IPS-18c (cell line): ENCODE measurements around the gene MYH8.

Experiments
- H3K4me3 ChIP-seq: 2 replicates; pipeline ENCODE4 v1.7.0; 2013; ENCODE audit warnings: low read depth, mild to moderate bottlenecking, low read length, moderate library complexity; ENCODE audit not compliant: insufficient read depth
- H3K9me3 ChIP-seq: one replicate; pipeline ENCODE4 v1.6.1; 2013; ENCODE audit warnings: mild to moderate bottlenecking, low read length, moderate library complexity; ENCODE audit not compliant: control insufficient read depth, insufficient read depth

MYH8 gene

DNA sequence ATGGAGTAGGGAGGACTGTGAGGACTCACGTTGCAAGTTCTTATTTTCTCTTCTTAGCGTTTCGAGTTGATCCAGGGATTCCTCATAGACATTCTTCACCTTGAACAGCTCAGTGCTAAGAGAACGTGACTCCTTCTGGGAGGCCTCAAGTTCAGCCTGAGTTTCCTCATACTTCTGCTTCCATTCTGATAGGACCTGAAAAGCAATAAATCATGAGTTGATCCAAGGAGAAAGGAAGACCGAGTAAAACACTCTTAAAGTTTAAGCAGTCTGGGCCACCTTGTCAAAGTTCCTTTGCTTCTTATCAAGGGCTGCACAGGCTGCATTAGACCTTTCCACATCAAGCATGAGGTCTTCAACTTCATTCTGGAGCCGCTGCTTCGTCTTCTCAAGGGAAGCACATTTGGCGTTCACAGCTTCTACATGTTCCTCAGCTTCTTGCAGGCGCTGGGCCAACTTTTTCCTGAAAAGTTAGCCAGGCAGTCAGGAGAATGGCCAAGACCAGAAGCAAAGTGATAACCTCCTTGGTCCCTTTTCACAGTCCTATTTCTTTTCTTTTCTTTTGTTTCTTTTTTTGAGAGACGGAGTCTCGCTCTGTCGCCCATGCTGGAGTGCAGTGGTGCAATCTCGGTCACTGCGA is 25.1 kb downstream of the MYH8 start:
- no peak overlapping the region for H3K4me3 ChIP-seq
- H3K9me3 ChIP-seq, result no peaks in the 10 kb centered on the region

DNA sequence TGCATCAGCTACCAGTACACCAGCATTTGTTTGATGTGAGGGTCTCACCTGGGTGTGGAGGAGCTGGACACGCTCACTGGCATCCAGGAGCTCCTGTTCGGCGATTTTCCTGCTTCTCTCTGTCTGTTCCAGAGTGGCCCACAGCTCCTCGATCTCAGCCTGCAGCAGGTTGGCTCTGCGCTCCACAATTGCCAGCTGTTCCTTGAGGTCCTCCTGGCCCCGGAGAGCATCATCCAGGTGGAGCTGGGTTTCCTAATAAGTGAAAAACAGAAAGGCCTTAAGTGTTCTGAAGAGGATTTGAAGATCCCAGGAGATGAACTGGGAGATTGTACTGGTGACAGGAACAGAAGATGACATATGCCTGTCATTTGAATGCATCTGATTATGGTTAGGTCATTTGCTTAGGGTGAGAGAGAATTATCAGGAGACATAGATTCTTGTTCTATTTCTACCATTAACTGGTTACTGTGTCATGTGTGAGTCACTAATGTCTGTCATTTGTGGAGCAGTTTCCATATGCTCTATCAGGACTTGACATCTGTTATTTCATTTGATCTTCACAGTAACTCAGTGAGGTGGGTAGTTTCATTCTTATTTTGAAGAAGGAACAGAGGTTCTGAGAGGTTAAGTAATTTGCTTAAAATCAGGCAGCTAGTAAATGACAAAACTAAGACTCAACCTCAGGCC is 27.4 kb downstream of the MYH8 start:
- Histone ChIP-seq H3K9me3 (no peaks in the 10 kb centered on the region), H3K4me3 (no peak overlapping the region)

DNA sequence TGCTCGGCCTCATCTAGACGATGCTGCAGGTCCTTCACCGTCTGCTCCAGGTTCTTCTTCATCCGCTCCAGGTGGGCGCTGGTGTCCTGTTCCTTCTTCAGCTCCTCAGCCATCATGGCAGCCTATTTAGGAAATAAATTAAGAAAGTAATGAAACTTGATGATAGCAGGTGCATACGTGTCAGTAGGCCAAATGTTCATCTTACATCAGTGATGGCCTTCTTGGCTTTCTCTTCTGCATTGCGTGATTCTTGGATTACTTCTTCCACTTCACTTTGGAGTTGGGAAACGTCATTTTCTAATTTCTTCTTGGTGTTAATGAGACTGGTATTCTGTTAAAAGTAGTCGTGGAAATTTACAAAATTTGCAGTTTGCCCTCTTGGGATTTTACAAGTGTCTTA is 28.9 kb downstream of the MYH8 start:
- H3K9me3 ChIP-seq, result no peaks in the 10 kb centered on the region

DNA sequence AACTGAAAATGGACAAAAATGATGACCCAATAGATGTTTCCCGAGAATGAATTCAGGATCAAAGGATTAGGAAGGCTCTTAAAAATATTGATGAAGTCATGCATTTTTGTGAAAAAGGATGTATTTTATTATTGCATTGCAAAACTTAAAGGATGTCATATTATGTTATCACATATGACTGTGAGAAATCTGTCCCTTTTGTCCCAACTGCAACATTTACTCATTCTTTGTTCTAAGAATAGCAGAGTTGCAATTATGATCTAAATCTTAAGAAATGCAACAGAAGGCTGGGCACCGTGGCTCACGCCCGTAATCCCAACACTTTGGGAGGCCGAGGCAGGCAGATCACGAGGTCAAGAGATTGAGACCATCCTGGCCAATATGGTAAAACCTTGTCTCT is 35.9 kb downstream of the MYH8 start:
- Histone ChIP-seq H3K4me3 (no peak overlapping the region), H3K9me3 (no peaks in the 10 kb centered on the region)

More for the DNA sequence above, 28.9 kb downstream of the MYH8 start:
- no peak overlapping the region for H3K4me3 ChIP-seq

DNA sequence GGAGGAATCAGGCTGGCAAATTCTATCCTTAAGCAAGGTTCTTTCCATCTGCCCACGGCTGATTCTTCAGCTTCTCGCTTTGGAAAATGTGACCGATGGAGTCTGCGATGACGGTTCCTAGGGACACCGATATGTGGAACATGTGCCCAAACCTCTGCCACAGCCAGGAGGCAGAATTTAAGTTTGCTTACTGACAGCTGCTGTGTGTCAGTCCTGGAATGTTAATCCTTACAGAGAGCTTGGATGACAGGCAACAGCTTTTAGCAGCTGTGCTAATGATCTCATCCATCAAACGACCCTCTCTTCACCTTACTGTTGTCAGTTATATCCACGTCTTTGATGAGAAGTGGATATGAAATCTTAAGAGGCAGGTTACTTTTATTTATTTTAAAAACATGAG is 37.6 kb downstream of the MYH8 start:
- no peaks in the 10 kb centered on the region for H3K9me3 ChIP-seq
- no peak overlapping the region for H3K4me3 ChIP-seq

DNA sequence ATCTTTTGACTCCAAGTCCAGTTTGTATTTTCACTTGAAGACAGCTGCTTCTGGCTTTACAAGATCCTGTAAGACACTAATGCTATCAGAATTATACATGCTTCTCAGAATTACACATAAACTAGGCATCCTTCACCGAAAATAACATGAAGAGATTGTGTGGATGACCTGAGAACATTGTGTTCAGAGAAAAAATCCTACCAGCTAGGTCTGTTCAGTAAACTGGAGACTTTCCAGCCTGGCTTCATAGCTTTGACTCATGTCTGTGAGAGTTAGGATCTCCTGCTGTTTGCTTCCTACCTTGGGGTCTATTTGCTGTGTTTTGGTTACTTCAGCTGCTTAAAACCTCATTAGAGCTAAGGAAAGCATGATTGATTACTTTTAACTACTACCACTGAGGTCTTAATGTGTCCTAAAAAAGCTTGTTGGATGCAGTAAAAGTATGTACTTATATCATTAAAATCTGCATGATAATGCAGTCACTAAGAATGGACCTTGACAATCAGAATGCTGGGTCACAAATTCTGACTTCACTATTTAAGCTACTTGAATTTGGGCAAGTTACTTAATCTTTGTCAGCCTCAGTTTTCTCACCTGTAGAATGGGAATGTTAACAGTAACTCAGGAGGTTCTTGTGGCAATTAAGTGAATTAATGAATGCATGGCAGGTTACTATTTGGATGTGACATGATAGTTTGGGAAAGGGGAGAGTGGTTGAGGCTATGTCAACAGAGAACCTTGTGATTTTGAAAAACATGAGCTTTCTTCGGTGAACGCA is 40.9 kb downstream of the MYH8 start:
- Histone ChIP-seq H3K9me3 (no peaks in the 10 kb centered on the region), H3K4me3 (no peak overlapping the region)

DNA sequence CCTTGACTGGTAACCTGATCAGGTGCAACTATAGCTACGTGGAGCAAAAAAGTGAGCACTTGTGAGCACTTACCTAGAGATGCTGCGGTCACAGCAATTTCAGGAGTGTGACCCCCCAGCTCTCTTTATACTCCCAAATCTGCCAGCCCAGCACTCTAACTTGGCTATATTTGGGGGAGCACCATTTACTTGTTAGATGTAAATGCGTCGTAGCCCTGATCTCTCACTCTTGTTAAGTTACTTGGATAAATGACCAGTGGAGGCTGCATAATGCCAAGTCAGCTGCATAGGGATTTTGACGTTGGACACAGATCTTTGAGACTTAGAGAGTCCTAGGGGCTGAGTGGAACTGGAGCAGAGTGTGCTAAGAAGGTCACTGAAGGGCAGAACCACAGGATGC is 48.8 kb downstream of the MYH8 start, which contains the start of gene MYH13:
Gene MYH13 (minus strand): TSS at position 101 of the 400 bp plus-strand sequence. CDS start 8,476 bp downstream, outside the sequence.
- Histone ChIP-seq H3K4me3 (no peak within 1 kb of the TSS), H3K9me3 (no peaks in the 10 kb centered on the region)

DNA sequence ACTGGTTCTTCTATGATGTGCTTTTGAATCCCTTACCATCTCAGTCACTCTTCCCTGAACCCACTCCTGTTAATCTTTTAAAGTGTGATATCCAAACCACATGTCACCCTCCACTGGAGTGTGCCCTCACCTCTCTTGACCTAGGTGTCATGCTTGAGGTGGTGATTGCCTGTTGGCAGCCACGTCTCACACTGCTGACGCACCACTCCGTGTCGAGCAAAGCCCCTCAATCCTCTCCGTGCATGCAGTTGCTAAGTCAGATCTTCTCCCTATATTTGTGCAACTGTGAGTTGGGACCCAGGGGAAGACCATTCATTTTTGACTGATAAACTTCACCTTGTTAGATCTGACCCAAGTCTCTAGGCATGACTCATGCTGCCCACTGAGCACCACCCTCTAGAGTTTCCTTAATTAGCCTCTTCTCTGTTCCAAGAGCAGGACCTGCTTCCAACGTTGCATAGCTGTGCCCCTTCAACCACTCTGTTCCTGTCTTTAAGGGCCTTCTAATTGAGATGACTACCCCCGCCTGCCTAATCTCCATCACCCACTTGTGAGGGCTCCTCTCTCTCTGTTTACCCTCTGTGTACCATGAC is 51.6 kb downstream of the MYH8 start:
- H3K4me3 ChIP-seq, result no peak overlapping the region
- H3K9me3 ChIP-seq, result no peaks in the 10 kb centered on the region

DNA sequence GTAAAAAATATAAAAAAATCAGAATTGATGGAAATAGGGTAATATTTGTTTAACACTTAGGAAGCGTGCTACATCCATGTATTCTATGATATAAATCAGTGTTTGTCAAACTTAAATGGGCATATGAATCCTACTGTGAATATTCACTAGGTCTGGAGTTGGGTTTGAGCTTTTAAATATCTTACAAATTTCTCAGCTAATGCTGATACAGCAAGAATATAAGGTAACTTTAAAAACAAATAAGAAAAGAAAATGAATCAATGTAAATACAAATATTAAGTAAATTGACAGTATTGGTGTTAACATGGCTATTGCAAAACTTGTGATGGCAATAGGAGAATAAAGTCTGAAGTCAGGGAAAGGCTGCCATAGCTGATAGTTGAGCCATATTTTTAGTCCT is 52.5 kb downstream of the MYH8 start:
- H3K9me3 ChIP-seq, result no peaks in the 10 kb centered on the region
- no peak overlapping the region for H3K4me3 ChIP-seq

DNA sequence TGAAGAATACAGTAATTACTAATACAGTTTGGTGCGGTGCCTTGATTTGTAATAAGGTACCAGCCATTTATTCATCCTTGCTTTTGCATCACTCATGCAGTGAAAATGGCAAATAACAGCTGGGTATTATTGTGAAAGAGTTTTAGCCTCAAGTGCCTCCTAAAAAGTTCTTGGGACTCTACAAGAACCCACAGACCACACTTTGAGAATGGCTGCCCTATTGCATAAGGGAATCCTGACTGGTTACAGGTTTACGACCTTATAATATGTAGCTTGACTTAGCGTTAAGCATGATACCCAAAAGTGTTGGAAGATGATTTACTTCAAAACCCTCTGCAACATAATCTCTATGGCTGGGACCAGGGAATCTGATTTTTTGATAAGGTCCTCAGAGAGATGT is 53.2 kb downstream of the MYH8 start:
- H3K9me3 ChIP-seq, result no peaks in the 10 kb centered on the region

DNA sequence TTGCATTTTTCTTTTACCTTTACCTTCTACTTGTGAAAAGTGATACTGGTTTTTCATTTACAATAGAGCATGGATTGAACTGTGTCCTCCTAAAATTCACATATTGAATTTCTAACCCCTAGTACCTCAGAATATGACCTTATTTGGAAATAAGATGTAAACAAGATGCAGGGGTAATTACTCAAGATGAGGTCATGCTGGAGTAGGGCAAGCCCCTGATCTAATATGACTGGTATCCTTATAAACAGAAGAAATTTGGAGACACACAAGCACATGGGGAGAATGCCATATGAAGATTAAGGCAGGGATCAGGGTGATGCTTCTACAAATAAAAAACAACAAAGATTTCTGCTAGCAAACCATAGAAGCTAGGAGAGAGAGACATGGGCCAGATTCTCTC is 61.2 kb downstream of the MYH8 start:
- H3K4me3 ChIP-seq, result no peak overlapping the region
- H3K9me3 ChIP-seq, result no peaks in the 10 kb centered on the region

More for the DNA sequence above, 53.2 kb downstream of the MYH8 start:
- no peak overlapping the region for H3K4me3 ChIP-seq

DNA sequence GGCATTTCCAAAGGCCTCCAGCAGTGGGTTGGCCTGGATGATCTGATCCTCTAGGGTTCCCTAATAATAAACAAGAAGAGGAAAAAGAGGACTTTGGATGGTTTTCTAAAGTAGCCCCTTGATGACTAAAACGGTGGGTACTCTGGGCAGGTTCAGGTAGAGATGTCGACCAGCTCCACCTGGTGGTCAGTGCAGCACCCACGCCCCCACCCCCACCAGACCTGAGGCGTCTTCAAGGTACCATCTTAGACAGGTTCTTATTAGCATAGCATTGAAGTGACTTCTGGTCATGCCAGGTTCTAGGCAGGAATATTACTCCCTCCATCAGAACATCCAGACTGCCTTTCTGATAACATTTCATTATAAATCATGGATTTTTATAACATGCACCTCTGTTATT is 64.0 kb downstream of the MYH8 start:
- H3K4me3 ChIP-seq, result no peak overlapping the region
- H3K9me3 ChIP-seq, result no peaks in the 10 kb centered on the region

DNA sequence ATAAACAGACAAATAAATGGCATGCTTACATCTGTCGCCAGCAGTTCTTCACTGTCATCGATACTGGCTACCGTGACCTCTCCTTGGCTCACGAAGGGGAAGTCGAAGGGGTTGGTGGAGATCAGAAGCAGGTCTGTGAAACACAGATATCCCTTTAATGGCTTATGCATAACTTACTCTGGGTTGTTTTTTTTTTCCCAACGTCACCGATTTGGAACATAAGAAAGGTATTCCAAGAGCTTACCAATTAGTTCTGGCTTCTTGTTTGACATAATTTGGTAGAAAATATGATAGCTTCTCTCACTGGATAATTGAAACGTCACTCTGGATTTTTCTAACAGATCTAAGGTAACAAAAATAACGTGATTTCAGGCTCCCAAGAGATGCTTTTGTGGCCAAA is 67.1 kb downstream of the MYH8 start:
- no peak overlapping the region for H3K4me3 ChIP-seq

DNA sequence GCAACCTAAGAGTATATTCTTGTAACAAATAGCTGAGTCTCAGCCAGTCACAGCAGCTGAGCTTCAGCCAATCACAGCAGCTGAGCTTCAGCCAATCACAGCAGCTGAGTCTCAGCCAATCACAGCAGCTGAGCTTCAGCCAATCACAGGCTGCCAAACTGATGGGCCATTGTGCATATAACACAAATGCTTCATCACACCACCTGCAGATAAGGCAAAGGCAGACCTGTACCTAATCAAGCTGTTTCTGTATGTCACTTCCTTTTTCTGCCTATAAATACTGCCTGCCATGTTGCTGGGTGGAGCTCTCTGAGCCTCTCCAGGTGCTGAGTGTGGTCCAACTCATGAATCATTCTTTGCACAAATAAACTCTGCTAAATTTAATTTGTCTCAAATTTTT is 68.9 kb downstream of the MYH8 start:
- Histone ChIP-seq H3K4me3 (no peak overlapping the region), H3K9me3 (no peaks in the 10 kb centered on the region)

More for the DNA sequence above, 67.1 kb downstream of the MYH8 start:
- no peaks in the 10 kb centered on the region for H3K9me3 ChIP-seq

DNA sequence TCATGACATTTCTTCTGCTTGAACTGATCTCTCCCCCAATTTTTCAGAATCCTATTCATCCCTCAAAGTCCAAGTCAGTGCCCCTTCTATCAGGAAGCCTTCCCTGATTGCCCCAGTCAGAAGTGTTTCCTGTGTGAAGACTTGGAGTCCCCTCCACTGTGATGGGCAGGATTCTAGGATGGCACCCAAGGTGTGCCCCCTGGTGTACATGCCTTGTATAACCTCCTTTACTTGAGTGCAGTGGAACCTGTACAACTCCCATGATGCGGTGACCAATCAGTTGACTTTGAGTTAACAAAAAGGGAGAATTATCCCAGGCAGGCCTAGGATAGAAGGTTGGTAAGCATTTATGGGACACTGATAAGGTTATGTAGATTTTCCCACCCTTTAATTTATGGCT is 72.3 kb downstream of the MYH8 start:
- H3K4me3 ChIP-seq, result no peak overlapping the region
- H3K9me3 ChIP-seq, result no peaks in the 10 kb centered on the region

DNA sequence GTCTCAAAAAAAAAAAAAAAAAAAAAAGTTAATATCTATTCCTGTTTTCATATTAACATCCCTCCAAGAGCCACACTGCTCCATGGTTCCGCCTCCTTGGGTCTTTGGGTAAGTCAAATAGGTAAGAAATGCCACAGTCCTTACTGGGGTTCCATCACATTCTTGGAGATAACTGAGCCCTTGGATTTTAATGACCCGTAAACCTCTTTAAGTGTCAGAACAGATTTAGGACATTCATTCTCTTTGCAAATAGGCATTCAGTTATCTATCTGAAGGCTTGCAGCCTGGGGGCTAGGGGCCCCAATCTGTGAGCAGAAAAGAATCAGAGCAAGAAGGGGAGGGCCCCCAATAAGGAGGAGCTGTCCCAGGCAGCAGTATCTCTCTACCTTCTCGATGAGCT is 76.9 kb downstream of the MYH8 start:
- Histone ChIP-seq H3K4me3 (no peak overlapping the region), H3K9me3 (no peaks in the 10 kb centered on the region)
